Peyer's patch (tissue), 4 donors: ENCODE measurements around the gene DOCK3. TPM values are rescaled to one million over a fixed set of nuclear protein-coding genes. Genes with fewer than 3 reads are reported as not detected.
"Not testable (repeated sequence)": the region's sequence is repeated elsewhere in the genome, so short reads cannot be mapped to it uniquely, and the experiment has no call there.

Experiments
- DNase-seq, 3 donors: peaks; one replicate each; pipeline ENCODE4 v3.0.0-alpha.2; 2017 to 2019
- H3K27ac ChIP-seq, 4 donors: fragments of 200-600 bp; sonication (generic); one replicate each; pipeline ENCODE4 v1.5.1; 2016 to 2019
- H3K27me3 ChIP-seq, 2 donors: fragments of 200-600 bp; sonication (generic); one replicate each; pipeline ENCODE4 v1.5.1; 2019
- H3K36me3 ChIP-seq, 3 donors: fragments of 200-600 bp; sonication (generic); one replicate each; pipeline ENCODE4 v1.5.1; 2016 to 2019
- H3K4me1 ChIP-seq, 4 donors: fragments of 200-600 bp; sonication (generic); one replicate each; pipeline ENCODE4 v1.5.1; 2016 to 2019
- H3K4me3 ChIP-seq, 4 donors: fragments of 200-600 bp; sonication (generic); 1 replicate in 3 of 4; 2 replicates in 1 of 4; pipeline ENCODE4 v1.5.1; 2016 to 2019; ENCODE audit warnings: mild to moderate bottlenecking in 1 of 4
- H3K9me3 ChIP-seq, 4 donors: fragments of 200-600 bp; sonication (generic); one replicate each; pipeline ENCODE4 v1.5.1; 2016 to 2019; ENCODE audit warnings: mild to moderate bottlenecking in 1 of 4
- POLR2A ChIP-seq, 2 donors: fragments of 450-650 bp; IDR thresholded peaks; one replicate each; pipeline ENCODE4 v1.5.1; 2017; ENCODE audit warnings: antibody characterized with exemption in 2 of 2, mild to moderate bottlenecking in 2 of 2, moderate library complexity in 2 of 2
- total RNA-seq, 4 donors: library from RNA; depleted of rRNA; stranded (reverse); fragments of >200 nt; gene quantifications; one replicate each; pipeline ENCODE4 v1.1.0, GENCODE V29; 2016
- TF ChIP-seq, protein P1 (sequence below), 6 experiments: fragments of 450-650 bp in 4 of 6; fragments of 200-600 bp in 2 of 6; sonication (generic) in 1 of 6; IDR thresholded peaks; one replicate each; pipeline ENCODE4 v1.5.1; 2017 to 2019; ENCODE audit warnings: antibody characterized with exemption in 6 of 6, mild to moderate bottlenecking in 3 of 6, moderate library complexity in 1 of 6

The DOCK3 gene
- total RNA-seq, 4 donors from 2014 or later, result 0.28 to 0.83 (median 0.40) TPM; not detected in 1

DNA sequence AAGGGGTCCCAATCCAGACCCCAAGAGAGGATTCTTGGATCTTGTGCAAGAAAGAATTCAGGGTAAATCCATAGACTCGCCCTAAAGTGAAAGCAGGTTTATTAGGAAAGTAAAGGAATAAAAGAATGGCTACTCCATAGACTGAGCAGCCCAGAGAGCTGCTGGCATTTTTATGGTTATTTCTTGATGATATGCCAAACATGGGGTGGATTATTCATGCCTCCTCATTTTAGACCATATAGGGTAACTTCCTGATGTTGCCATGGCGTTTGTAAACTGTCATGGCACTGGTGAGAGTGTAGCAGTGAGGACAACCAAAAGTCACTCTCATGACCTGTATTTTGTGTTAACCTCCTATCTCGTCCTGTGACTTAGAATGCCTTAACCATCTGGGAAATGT is 142.2 kb downstream of the DOCK3 start:
- Histone ChIP-seq H3K27ac (no peak overlapping the region), H3K4me1 (no peaks in the 10 kb centered on the region), H3K9me3 (no peaks in the 10 kb centered on the region), H3K36me3 (no peaks in the 10 kb centered on the region), H3K4me3 (no peak overlapping the region), H3K27me3 (no peaks in the 10 kb centered on the region)
- no peak for DNase-seq
- TF ChIP-seq, protein P1, sequence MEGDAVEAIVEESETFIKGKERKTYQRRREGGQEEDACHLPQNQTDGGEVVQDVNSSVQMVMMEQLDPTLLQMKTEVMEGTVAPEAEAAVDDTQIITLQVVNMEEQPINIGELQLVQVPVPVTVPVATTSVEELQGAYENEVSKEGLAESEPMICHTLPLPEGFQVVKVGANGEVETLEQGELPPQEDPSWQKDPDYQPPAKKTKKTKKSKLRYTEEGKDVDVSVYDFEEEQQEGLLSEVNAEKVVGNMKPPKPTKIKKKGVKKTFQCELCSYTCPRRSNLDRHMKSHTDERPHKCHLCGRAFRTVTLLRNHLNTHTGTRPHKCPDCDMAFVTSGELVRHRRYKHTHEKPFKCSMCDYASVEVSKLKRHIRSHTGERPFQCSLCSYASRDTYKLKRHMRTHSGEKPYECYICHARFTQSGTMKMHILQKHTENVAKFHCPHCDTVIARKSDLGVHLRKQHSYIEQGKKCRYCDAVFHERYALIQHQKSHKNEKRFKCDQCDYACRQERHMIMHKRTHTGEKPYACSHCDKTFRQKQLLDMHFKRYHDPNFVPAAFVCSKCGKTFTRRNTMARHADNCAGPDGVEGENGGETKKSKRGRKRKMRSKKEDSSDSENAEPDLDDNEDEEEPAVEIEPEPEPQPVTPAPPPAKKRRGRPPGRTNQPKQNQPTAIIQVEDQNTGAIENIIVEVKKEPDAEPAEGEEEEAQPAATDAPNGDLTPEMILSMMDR (IDR thresholded peaks at IDR 0.05), result no peak
- TF ChIP-seq POLR2A (IDR thresholded peaks at IDR 0.05), result no peak

DNA sequence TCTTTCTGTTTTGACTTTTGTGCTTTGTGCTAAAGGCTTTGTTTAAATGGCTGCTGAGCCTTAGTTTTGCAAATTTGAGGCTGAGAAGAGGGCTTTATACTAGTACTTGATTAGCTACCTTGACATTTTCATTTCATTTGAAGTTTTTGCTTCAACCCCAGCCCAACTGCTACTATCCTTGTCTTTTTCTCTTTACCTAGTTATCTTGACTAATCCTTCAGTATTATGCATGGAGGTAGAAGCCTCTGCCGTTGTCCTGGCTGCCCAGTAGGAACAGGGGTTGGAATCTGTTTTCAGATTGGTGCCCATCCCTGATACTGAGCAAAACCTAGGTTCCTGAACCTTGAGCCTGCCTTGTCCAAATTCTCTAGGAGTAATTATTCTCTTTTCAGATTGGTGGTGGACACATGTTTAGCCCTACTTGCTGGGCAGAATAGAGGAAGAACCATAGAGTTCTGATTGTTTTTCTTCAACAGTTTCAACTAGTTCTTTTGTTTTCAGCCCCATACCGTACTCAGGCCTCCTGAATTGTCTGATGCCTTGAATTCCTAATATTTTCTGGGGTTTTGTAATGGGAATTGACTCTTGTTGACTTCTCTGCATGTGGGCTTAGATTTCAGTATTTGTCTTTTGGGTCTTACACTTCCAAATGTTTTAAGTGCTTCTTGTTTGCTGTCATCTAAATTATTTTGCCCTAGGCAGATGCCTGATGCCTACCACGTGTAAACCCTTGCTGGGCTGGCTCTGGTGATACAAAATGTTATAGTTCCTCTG is 143.2 kb downstream of the DOCK3 start:
- TF ChIP-seq, protein P1 (IDR thresholded peaks at IDR 0.05), result no peak
- no peak for TF ChIP-seq POLR2A (IDR thresholded peaks at IDR 0.05)
- DNase-seq, result no peak
- Histone ChIP-seq H3K27me3 (no peaks in the 10 kb centered on the region), H3K36me3 (no peaks in the 10 kb centered on the region), H3K27ac (no peak overlapping the region), H3K4me3 (no peak overlapping the region), H3K9me3 (no peaks in the 10 kb centered on the region), H3K4me1 (no peaks in the 10 kb centered on the region)

DNA sequence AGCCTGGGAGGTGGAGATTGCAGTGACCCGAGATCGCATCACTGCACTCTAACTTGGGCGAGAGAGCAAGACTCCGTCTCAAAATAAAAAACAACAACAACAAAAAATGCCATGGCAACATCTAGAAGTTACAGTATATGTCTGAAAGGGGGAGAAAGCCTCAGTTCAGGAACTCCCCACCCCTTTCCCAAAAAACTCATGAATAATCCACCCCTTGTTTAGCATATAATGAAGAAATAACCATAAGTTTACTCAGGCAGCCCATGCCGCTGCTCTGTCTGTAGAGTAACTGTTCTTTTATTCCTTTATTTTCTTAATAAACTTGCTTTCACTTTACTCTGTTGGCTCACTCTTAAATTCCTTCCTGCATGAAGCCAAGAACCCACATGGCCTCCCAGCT is 145.2 kb downstream of the DOCK3 start:
- TF ChIP-seq POLR2A (IDR thresholded peaks at IDR 0.05), result no peak
- TF ChIP-seq, protein P1 (IDR thresholded peaks at IDR 0.05), result no peak
- H3K9me3 ChIP-seq, result no peaks in the 10 kb centered on the region
- H3K27me3 ChIP-seq, result no peaks in the 10 kb centered on the region
- no peak for DNase-seq
- H3K4me3 ChIP-seq, result no peak overlapping the region
- H3K4me1 ChIP-seq, result no peaks in the 10 kb centered on the region
- H3K27ac ChIP-seq, result no peak overlapping the region
- H3K36me3 ChIP-seq, result no peaks in the 10 kb centered on the region

DNA sequence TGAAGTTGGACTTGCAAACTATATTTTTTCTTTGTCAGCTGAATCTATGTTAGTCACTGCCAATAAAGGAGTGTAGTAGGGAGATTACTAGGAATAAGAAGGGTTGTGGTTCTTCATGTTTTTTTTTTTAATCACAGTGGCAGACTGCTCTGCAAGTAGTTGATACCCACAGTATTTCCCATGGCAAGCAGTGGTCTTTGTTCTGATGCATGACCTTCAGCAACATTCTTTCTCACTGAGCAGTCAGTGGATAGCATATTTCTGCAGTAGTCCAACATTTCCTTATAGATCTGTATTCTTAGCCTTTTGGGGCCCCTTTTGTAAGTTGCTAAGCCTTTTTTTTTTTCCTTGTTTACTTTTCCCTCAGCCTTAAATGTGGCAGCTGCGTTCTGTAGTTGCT is 151.1 kb downstream of the DOCK3 start:
- Histone ChIP-seq H3K36me3 (no peaks in the 10 kb centered on the region), H3K4me1 (no peaks in the 10 kb centered on the region), H3K27ac (no peak overlapping the region), H3K9me3 (no peaks in the 10 kb centered on the region), H3K27me3 (no peaks in the 10 kb centered on the region), H3K4me3 (no peak overlapping the region)
- no peak for DNase-seq
- no peak for TF ChIP-seq POLR2A (IDR thresholded peaks at IDR 0.05)
- TF ChIP-seq, protein P1 (IDR thresholded peaks at IDR 0.05), result no peak

DNA sequence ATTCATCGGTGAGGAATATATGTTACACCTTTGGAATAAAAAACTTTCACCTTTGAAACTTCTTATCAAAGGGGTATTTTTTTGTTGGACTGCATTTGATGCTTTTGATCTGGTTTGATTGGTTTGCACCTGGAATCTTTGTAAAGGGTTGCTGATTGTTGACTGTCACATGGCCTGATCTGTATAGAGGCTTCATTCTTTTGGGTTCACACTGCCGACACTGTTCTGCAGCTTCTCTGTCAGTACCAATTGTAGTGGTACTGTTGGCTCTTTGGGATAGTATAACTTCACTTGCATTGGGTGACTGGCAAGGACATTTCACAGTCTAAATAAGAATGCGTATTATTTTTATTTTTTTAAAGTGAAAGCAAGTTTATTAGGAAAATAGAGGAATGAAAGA is 155.7 kb downstream of the DOCK3 start:
- Histone ChIP-seq H3K27ac (no peak overlapping the region), H3K27me3 (no peaks in the 10 kb centered on the region), H3K4me1 (no peaks in the 10 kb centered on the region), H3K9me3 (no peaks in the 10 kb centered on the region), H3K4me3 (no peak overlapping the region), H3K36me3 (no peaks in the 10 kb centered on the region)
- no peak for TF ChIP-seq POLR2A (IDR thresholded peaks at IDR 0.05)
- no peak for DNase-seq

DNA sequence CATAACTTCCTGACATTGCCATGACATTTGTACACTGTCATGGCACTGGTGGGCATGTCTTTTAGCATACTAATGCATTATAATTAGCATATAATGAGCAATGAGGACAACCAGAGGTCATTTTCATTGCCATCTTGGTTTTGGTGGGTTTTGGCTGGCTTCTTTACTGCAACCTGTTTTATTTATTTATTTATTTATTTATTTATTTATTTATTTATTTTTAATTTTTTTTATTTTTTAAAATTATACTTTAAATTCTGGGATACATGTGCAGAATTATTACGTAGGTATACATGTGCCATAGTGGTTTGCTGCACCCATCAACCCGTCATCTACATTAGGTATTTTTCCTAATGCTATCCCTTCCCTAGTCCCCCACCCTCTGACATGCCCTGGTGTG is 156.3 kb downstream of the DOCK3 start:
- H3K4me3 ChIP-seq, H3K27ac ChIP-seq, H3K36me3 ChIP-seq, DNase-seq, H3K9me3 ChIP-seq, H3K4me1 ChIP-seq, H3K27me3 ChIP-seq: not testable (repeated sequence)
